GM18519 (cell line): ENCODE measurements around the gene SLC16A11.
"Not testable (repeated sequence)": the region's sequence is repeated elsewhere in the genome, so short reads cannot be mapped to it uniquely, and the experiment has no call there.

Source experiments
- ATAC-seq: cut with Tn5 transposase; IDR thresholded peaks from one replicate; pipeline ENCODE4 v1.9.1; 2021; ENCODE audit warnings: mild to moderate bottlenecking, moderate library complexity; ENCODE audit not compliant: unreplicated experiment, low FRiP score

SLC16A11 gene

GRCh38 chr17:7014261-7014994, 29.5 kb downstream of the SLC16A11 start:
- peak; percentile 66 for ATAC-seq

DNA sequence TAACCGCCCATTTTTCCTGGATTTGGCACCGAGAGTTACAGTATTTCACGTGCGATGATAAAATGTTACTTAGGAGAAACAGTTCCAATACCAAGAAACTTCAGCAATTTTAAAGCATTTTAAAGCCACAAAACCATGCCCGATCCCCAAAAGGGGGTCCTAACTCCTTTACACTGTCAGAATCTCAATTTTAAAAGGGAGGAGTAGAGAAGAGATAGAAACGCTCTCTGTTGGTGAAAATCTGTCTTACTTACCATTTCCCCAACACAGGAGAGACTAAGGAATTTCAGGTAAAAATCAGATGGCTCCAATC, 32.0 kb downstream of the SLC16A11 start:
- ATAC-seq = no peak

DNA sequence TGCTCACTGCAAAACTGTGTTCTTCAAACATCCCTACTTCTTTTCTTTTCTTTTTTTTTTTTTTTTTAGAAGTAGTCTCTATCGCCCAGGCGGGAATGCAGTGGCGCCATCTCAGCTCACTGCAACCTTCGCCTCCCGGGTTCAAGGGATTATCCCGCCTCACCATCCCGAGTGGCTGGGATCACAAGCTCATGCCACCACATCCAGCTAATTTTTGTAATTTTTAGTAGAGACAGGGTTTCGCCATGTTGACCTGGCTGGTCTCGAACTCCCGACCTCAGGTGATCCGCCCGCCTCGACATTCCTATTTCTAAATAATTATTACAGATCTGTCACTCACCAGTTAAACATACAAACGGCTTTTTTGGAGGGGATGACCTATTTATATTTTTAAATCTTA, 32.5 kb downstream of the SLC16A11 start:
- ATAC-seq = no peak

DNA sequence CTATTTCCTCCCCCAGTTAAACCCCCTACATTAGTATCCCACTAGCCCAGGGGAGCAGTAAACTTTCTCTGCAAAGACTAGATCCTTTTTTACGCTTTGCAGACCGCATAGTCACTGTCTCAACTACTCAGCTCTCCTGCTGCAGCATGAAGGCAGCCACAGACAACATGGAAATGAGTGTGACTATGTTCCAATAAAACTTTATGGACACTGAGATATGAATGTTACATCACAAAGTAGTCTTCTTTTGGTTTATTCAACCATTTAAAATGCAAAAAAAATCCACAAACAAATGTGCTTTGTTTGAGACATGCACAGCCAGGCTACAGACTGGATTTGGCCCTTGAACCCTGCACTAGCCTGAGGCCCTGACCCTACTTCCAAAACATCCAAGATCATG, 33.4 kb downstream of the SLC16A11 start:
- no peak for ATAC-seq

DNA sequence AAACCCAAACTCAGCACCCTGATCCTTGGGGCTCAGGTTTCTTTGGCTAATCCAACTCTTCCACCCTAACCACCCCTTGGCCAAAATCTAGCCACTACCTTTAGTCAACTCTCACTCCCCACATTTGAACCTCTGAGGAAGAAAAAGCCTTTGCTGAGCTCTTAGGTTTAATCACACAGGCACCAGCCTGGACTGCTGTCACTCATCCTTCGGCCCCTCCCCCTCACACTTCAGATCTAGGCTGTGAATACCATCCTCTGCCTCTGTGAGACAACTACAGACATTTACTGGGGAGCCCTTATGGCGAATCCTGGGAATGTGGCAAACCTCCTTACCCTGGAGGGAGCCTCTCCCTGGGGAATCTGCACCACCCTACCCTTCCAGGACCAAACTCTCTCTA, 36.7 kb downstream of the SLC16A11 start:
- ATAC-seq = no peak

- ATAC-seq = no peak
Measured at GRCh38 chr17:7005716-7006115, 38.2 kb downstream of the SLC16A11 start.

GRCh38 chr17:7004398-7005253, 39.3 kb downstream of the SLC16A11 start:
- no peak for ATAC-seq

DNA sequence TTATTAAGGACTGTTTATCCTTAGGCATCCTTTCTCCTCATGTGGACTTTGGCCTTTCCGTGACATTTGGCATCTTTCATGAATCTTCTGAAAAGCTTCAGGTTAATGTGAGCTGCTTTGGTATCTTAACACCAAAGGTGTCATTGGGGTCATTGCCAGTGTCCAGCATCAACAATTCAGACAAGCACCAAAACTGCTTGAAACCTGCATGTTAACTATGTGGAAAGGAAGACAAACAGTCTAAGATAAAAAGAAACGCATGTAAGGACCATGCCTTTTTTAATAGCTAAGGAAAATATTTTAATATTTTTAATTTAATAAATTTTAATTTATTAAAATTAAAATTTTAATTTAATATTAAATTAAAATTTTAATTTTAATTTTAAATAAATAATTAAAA, 40.1 kb downstream of the SLC16A11 start:
- ATAC-seq = no peak

- ATAC-seq = no peak
Measured at GRCh38 chr17:7002288-7003047, 41.4 kb downstream of the SLC16A11 start.

DNA sequence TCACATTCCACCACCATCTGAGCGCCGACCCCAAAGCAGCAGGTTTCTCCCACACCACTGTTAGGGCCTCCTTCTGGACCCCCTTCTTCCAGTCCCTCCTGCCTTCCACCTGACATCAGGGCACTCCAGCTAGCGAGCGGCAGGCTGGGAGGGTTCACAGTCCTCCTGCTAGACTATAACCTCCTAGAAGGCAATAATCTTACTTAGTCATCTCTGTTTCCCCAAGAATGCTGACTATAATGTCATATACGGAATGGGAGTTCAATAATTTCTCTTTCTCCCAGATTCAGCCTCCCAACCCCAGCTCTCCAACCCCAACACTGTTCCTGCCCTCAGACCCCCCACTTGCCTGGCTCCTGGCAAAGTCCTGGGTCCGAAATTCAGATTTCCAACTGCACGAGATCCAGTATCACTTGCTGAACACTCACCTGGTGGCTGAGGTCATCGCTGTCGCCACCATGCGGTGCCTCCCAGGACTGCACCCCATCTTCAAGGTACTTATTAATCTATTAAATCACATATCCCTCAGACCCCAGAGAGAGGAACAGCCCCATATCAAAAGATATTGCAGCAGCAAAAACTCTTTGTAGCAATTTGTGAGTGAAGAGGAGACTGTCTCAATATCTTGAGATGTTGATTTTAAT, 42.5 kb downstream of the SLC16A11 start:
- ATAC-seq = no peak

DNA sequence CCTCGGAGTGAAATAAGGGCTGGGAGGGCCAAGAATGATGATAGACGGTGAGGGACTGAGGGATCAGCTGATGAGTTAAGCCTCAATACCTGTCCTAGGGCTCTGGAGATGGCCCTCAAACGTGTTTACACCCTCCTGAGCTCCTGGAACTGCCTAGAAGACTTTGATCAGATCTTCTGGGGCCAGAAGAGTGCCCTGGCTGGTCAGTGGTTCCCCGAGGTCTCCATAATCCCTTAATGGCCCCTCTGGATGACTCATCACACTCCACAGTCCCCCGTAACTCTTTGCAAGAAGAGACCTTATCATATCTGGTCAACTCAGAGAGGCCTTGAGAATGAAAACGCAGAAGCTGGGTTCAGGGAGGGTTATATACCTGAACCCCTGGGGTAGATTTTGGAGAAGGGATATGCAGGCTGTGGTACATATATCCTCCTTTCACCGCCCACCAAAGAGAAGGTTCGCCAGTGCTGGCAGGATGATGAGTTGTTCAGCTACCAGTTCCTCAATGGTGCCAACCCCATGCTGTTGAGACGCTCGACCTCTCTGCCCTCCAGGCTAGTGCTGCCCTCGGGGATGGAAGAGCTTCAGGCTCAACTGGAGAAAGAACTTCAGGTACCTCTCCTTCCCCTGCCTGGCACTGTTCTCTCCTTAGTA, 44.9 kb downstream of the SLC16A11 start:
- no peak for ATAC-seq

GRCh38 chr17:6997171-6997570, 46.7 kb downstream of the SLC16A11 start:
- ATAC-seq = no peak

DNA sequence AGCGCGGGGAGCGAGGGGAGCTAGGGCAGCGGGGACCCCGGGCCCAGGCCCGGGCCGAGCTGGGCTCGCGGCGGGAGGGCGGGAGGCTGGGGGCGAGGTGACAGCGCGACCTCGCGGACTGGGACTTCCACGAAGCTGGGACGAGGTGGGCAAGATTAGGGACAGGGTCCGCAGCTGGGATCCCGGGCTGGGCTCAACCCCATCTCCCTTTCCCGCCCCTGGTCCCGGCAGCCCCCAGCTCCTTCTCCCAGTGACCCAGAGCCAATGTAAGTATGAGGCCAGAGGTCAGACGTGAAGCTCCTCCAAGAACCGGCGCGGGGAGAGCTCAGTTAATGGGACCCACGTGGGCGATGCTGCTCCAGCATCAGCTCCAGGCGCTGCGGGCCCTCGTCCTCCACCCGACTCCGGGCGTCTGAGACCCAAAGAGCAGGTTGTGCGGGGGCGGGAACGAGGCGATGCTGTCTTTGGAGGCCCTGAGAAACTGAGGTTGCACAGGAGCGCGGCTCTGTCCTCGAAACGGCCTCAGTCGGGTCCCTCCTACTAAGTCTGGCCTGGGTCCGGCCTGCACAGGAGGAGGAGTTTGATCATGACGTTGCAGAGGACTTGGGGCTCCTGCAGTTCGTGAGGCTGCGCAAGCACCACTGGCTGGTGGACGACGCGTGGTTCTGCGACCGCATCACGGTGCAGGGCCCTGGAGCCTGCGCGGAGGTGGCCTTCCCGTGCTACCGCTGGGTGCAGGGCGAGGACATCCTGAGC, 47.5 kb downstream of the SLC16A11 start:
- no peak for ATAC-seq

DNA sequence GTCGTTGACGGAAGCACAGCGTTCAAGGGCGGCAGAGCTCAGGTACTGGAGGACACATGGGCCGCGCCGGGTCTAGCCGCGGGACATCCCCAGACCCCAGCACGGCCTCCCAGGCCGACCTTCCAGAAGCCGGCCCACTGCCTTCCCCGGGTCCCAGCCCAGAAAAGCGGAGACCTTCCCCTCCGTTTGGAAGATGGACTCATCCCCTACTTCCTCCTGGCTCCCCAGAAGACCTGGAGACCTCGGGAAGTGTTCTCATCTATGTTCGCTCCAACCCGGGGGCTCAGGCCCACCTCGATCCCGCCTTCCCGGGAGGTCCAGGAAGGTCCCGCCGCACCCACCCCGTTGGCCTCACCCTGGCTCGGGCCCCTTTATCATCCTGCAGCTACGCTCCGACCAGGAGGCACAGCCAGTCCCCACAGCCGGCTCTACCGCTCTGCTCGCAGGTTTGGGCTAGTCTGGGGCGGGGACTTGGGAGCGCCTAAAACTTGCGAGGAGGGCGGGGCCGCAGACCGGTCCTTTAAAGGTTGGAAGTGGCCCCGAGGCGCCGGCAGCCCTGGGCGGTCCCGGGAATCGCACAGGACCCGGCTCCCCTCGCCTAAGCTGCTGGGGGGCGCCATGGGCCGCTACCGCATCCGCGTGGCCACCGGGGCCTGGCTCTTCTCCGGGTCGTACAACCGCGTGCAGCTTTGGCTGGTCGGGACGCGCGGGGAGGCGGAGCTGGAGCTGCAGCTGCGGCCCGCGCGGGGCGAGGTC, 48.2 kb downstream of the SLC16A11 start, which contains the start of gene ALOX12:
ALOX12 (plus strand) TSS at position 550 of the 756 bp plus-strand sequence; CDS start at position 619, 69 bp downstream.
- ATAC-seq = no peak

- ATAC-seq = no peak
Measured at GRCh38 chr17:6994666-6995256, 49.1 kb downstream of the SLC16A11 start.

GRCh38 chr17:6994118-6994598, 49.7 kb downstream of the SLC16A11 start:
- no peak for ATAC-seq

DNA sequence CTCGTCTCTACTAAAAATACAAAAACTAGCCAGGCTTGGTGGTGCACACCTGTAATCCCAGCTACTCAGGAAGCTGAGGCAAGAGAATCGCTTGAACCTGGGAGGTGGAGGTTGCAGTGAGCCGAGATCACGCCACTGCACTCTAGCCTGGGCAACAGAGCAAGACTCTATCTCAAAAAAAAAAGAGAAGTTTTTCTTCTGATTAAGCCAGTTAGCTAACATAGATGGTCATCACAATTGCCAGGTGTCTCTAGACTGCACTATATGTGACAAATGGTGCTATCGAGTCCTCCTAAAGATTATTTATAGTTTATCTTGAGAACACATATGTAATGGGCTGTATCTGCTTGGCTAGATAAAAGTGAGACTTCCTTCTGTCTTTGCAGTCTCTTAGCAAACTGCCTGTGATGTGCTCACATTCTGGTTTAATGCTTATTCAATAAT, 50.3 kb downstream of the SLC16A11 start:
- not testable (repeated sequence) for ATAC-seq
